Spleen (tissue), 11 donors: ENCODE data around the gene CNOT2. TPM values are rescaled to one million over a fixed set of nuclear protein-coding genes. Genes with fewer than 3 reads are reported as not detected.

ENCODE experiments used
- DNase-seq: peaks from one replicate; pipeline ENCODE4 v3.0.0-alpha.2; 2020
- H3K27ac ChIP-seq, 8 donors: fragments of 200-600 bp; sonication (generic) in 7 of 8; 1 replicate in 4 of 8; 2 replicates in 4 of 8; pipeline versions ENCODE4 v1.5.0 to v1.8.0; 2016 to 2021; ENCODE audit warnings: inconsistent platforms in 4 of 8, mild to moderate bottlenecking in 4 of 8, moderate library complexity in 1 of 8
- H3K27me3 ChIP-seq, 7 donors: fragments of 200-600 bp; sonication (generic) in 6 of 7; replicated peaks in 1 of 7; 1 replicate in 4 of 7; 2 replicates in 3 of 7; pipeline versions ENCODE4 v1.5.0 to v1.8.0; 2016 to 2021; ENCODE audit warnings: inconsistent platforms in 3 of 7, mild to moderate bottlenecking in 1 of 7
- H3K36me3 ChIP-seq, 6 donors: fragments of 200-600 bp; sonication (generic) in 5 of 6; 1 replicate in 4 of 6; 2 replicates in 2 of 6; pipeline versions ENCODE4 v1.5.0 to v1.8.0; 2016 to 2021; ENCODE audit warnings: inconsistent platforms in 2 of 6
- H3K4me1 ChIP-seq, 6 donors: fragments of 200-600 bp; sonication (generic) in 5 of 6; 1 replicate in 3 of 6; 2 replicates in 3 of 6; pipeline versions ENCODE4 v1.5.0 to v1.8.0; 2016 to 2021; ENCODE audit warnings: inconsistent platforms in 3 of 6
- H3K4me3 ChIP-seq, 8 donors: fragments of 200-600 bp; sonication (generic) in 7 of 8; 1 replicate in 4 of 8; 2 replicates in 4 of 8; pipeline versions ENCODE4 v1.5.0 to v1.8.0; 2016 to 2021; ENCODE audit warnings: inconsistent platforms in 4 of 8, mild to moderate bottlenecking in 4 of 8, moderate library complexity in 2 of 8
- H3K9me3 ChIP-seq, 8 donors: fragments of 200-600 bp; sonication (generic) in 7 of 8; 1 replicate in 4 of 8; 2 replicates in 4 of 8; pipeline versions ENCODE4 v1.5.0 to v1.8.0; 2016 to 2021; ENCODE audit warnings: inconsistent platforms in 4 of 8
- CTCF ChIP-seq, 11 experiments: fragments of 200-600 bp in 7 of 11; fragments of 450-650 bp in 4 of 11; sonication (generic) in 4 of 11; IDR thresholded peaks in 8 of 11; conservative IDR thresholded peaks in 3 of 11; 1 replicate in 7 of 11; 2 replicates in 4 of 11; pipeline versions ENCODE4 v1.4.0 to v1.8.0; 2016 to 2021; ENCODE audit warnings: antibody characterized with exemption in 11 of 11, inconsistent platforms in 4 of 11, mild to moderate bottlenecking in 1 of 11
- POLR2A ChIP-seq, 3 donors: fragments of 450-650 bp; IDR thresholded peaks; one replicate each; pipeline ENCODE4 v1.5.1; 2017; ENCODE audit warnings: antibody characterized with exemption in 3 of 3, mild to moderate bottlenecking in 1 of 3
- POLR2AphosphoS5 ChIP-seq, 3 donors: sonication (generic); formaldehyde crosslinking; IDR thresholded peaks; one replicate each; pipeline ENCODE4 v1.5.1; 2017; ENCODE audit warnings: antibody characterized with exemption in 3 of 3
- WGBS, 5 donors: extraction: QIAGEN DNeasy Blood & Tissue Kit in 3 of 5; methylation state at CpG; one replicate each; pipeline versions ENCODE4 v1.1.5 to v1.1.7; 2013 to 2018; 5-methylcytosine and 5-hydroxymethylcytosine counted together
- intact Hi-C: fragments of 100-400 bp; cut with DNase I; formaldehyde crosslinking; loops from one replicate; pipeline ENCODE4 v1.15.0; 2023; ENCODE audit warnings: low total_unique reads
- polyA plus RNA-seq, 3 donors: library from polyadenylated mRNA; stranded (reverse); fragments of 200-250 nt; gene quantifications; one replicate each; pipeline ENCODE4 v1.2.1, GENCODE V29; 2013
- total RNA-seq, 7 donors: library from RNA; depleted of rRNA in 3 of 7; stranded (reverse); fragments of >200 nt in 3 of 7; fragmentation: NEBNext Ultra II Directional in 4 of 7; extraction: Animal tissue kit (Norgen Biotek cat#: 25700) in 4 of 7; gene quantifications; one replicate each; pipeline versions ENCODE4 v1.1.0 to v1.2.1, GENCODE V29; 2016 to 2021
- donor health status: healthy with polysubstance abuse.
- donor health status: DM: no; HTN: no; CAD: no; lungs with moderate emphysema.
- donor health status: DM: no; HTN: no; CAD: no.
- donor health status: Bipolar disorder and iron deficiency.
- donor health status: healthy.
- donor health status: DM: no; HTN: no; CAD: no.
- donor health status: DM: yes; HTN: yes; CAD: no.

Gene CNOT2
- total and polyA plus RNA-seq, 10 donors: 27.4 to 212 (median 97.7) TPM

GRCh38 chr12:70251226-70251625 is 8.0 kb downstream of the CNOT2 start:
- Histone ChIP-seq H3K36me3 (peaks cover 0 to 10% (median 0%) of the 10 kb centered on the region in 6 donors), H3K9me3 (no peaks in the 10 kb centered on the region), H3K27ac (no peak overlapping the region), H3K27me3 (no peaks in the 10 kb centered on the region), H3K4me1 (peaks cover 13 to 100% (median 81%) of the 10 kb centered on the region in 6 donors), H3K4me3 (no peak overlapping the region)
- intact Hi-C loops: no loop called here
- DNase-seq: no peak
- no peak for TF ChIP-seq POLR2A (IDR thresholded peaks at IDR 0.05)
- no peak for TF ChIP-seq CTCF (IDR thresholded peaks at IDR 0.05 in 8 of 11, conservative IDR thresholded peaks at IDR 0.05 in 3 of 11)
- TF ChIP-seq POLR2AphosphoS5 (IDR thresholded peaks at IDR 0.05): no peak
- whole genome bisulfite sequencing, 5 donors: 36 to 77% (median 69%) methylated on average over 2 of the region's 2 CpGs

GRCh38 chr12:70251661-70252060 is 8.4 kb downstream of the CNOT2 start:
- intact Hi-C loops: no loop called here
- no peak for DNase-seq
- Histone ChIP-seq H3K9me3 (no peaks in the 10 kb centered on the region), H3K4me3 (no peak overlapping the region), H3K4me1 (peaks cover 11 to 100% (median 79%) of the 10 kb centered on the region in 6 donors), H3K27ac (no peak overlapping the region), H3K36me3 (peaks cover 0 to 10% (median 0%) of the 10 kb centered on the region in 6 donors), H3K27me3 (no peaks in the 10 kb centered on the region)
- WGBS, 5 donors: 64 to 86% (median 68%) methylated on average over 2 of the region's 2 CpGs
- TF ChIP-seq CTCF (IDR thresholded peaks at IDR 0.05 in 8 of 11, conservative IDR thresholded peaks at IDR 0.05 in 3 of 11) (no peak), POLR2A (IDR thresholded peaks at IDR 0.05) (no peak), POLR2AphosphoS5 (IDR thresholded peaks at IDR 0.05) (no peak)

GRCh38 chr12:70252832-70253231 is 9.6 kb downstream of the CNOT2 start:
- TF ChIP-seq POLR2A (IDR thresholded peaks at IDR 0.05) (no peak), CTCF (IDR thresholded peaks at IDR 0.05 in 8 of 11, conservative IDR thresholded peaks at IDR 0.05 in 3 of 11) (no peak), POLR2AphosphoS5 (IDR thresholded peaks at IDR 0.05) (no peak)
- H3K36me3 ChIP-seq: peaks cover 0 to 3% (median 0%) of the 10 kb centered on the region in 6 donors
- 82 to 88% (median 85%) methylated on average over 4 of the region's 4 CpGs for WGBS, 5 donors
- no peak for DNase-seq
- no peaks in the 10 kb centered on the region for H3K27me3 ChIP-seq
- H3K4me1 ChIP-seq: peaks cover 0 to 99% (median 71%) of the 10 kb centered on the region in 6 donors
- H3K27ac ChIP-seq: no peak overlapping the region
- H3K4me3 ChIP-seq: no peak overlapping the region
- H3K9me3 ChIP-seq: no peaks in the 10 kb centered on the region
- intact Hi-C loops: no loop called here

GRCh38 chr12:70254225-70254624 is 11.0 kb downstream of the CNOT2 start:
- DNase-seq: no peak
- Histone ChIP-seq H3K4me3 (no peak overlapping the region), H3K36me3 (peaks cover 0 to 3% (median 0%) of the 10 kb centered on the region in 6 donors), H3K27me3 (no peaks in the 10 kb centered on the region), H3K27ac (no peak overlapping the region), H3K9me3 (no peaks in the 10 kb centered on the region), H3K4me1 (peaks cover 0 to 98% (median 63%) of the 10 kb centered on the region in 6 donors)
- 91 to 94% (median 93%) methylated on average over 5 of the region's 5 CpGs for WGBS, 5 donors
- intact Hi-C loops: no loop called here
- TF ChIP-seq CTCF (IDR thresholded peaks at IDR 0.05 in 8 of 11, conservative IDR thresholded peaks at IDR 0.05 in 3 of 11) (no peak), POLR2AphosphoS5 (IDR thresholded peaks at IDR 0.05) (no peak), POLR2A (IDR thresholded peaks at IDR 0.05) (no peak)
